ENCODE data around the gene ANP32A.

The ANP32A gene

GRCh38 chr15:68730976-68731897 is 89.5 kb downstream of the ANP32A start:
- no peaks in the 10 kb centered on the region for H3K9me3 ChIP-seq (ENCODE audit: control extremely low read depth in 1 of 5, control insufficient read depth in 4 of 5, insufficient read depth in 2 of 5, low read depth in 1 of 5, low read length in 4 of 5)
- DNase-seq, result no peak
- ChIA-PET CTCF (interaction anchor here (0.8 to 8.0 kb wide), 12 partner anchors 10 to 177 kb away, joined by 3 to 67 read pairs (median 5); no protein-coding TSS in a partner anchor), POLR2A (no interaction called here)
- no peak overlapping the region for H3K4me3 ChIP-seq (ENCODE audit: control insufficient read depth in 1 of 7, extremely low read depth in 1 of 7, insufficient read depth in 4 of 7, low read depth in 2 of 7, low read length in 6 of 7)
- H3K36me3 ChIP-seq (ENCODE audit: control insufficient read depth in 4 of 4, insufficient read depth in 4 of 4, low read length in 3 of 4), result no peaks in the 10 kb centered on the region
- H3K27me3 ChIP-seq (replicated peaks in 2 of 5; ENCODE audit: control insufficient read depth in 4 of 5, insufficient read depth in 5 of 5, low read length in 4 of 5), result no peaks in the 10 kb centered on the region
- H3K4me1 ChIP-seq (ENCODE audit: control extremely low read depth in 1 of 4, control insufficient read depth in 4 of 4, insufficient read depth in 4 of 4, low read length in 3 of 4), result peaks cover 8 to 30% (median 14%) of the 10 kb centered on the region in 4 experiments
- H3K27ac ChIP-seq (ENCODE audit: insufficient read depth in 1 of 2, low read depth in 1 of 2, low read length in 2 of 2, poor library complexity in 1 of 2, severe bottlenecking in 2 of 2), result no peak overlapping the region
- 81% methylated on average over 13 of the region's 15 CpGs for WGBS (ENCODE audit: insufficient coverage)

GRCh38 chr15:68730471-68730919 is 90.2 kb downstream of the ANP32A start:
- 65% methylated on average over 6 of the region's 6 CpGs for WGBS (ENCODE audit: insufficient coverage)
- Histone ChIP-seq H3K36me3 (ENCODE audit: control insufficient read depth in 4 of 4, insufficient read depth in 4 of 4, low read length in 3 of 4) (no peaks in the 10 kb centered on the region), H3K9me3 (ENCODE audit: control extremely low read depth in 1 of 5, control insufficient read depth in 4 of 5, insufficient read depth in 2 of 5, low read depth in 1 of 5, low read length in 4 of 5) (no peaks in the 10 kb centered on the region), H3K27me3 (replicated peaks in 2 of 5; ENCODE audit: control insufficient read depth in 4 of 5, insufficient read depth in 5 of 5, low read length in 4 of 5) (no peaks in the 10 kb centered on the region), H3K27ac (ENCODE audit: insufficient read depth in 1 of 2, low read depth in 1 of 2, low read length in 2 of 2, poor library complexity in 1 of 2, severe bottlenecking in 2 of 2) (no peak overlapping the region), H3K4me1 (ENCODE audit: control extremely low read depth in 1 of 4, control insufficient read depth in 4 of 4, insufficient read depth in 4 of 4, low read length in 3 of 4) (peaks cover 13 to 35% (median 18%) of the 10 kb centered on the region in 4 experiments), H3K4me3 (ENCODE audit: control insufficient read depth in 1 of 7, extremely low read depth in 1 of 7, insufficient read depth in 4 of 7, low read depth in 2 of 7, low read length in 6 of 7) (no peak overlapping the region)
- CTCF ChIA-PET, result interaction anchor here (0.8 to 8.0 kb wide), 9 partner anchors 9 to 194 kb away, joined by 3 to 67 read pairs (median 5); no protein-coding TSS in a partner anchor
- POLR2A ChIA-PET, result no interaction called here
- DNase-seq, result peak; percentile 65 to 82 (median 74)

GRCh38 chr15:68729789-68730411 is 90.8 kb downstream of the ANP32A start:
- Histone ChIP-seq H3K4me3 (ENCODE audit: control insufficient read depth in 1 of 7, extremely low read depth in 1 of 7, insufficient read depth in 4 of 7, low read depth in 2 of 7, low read length in 6 of 7) (no peak overlapping the region), H3K27me3 (replicated peaks in 2 of 5; ENCODE audit: control insufficient read depth in 4 of 5, insufficient read depth in 5 of 5, low read length in 4 of 5) (no peaks in the 10 kb centered on the region), H3K27ac (ENCODE audit: insufficient read depth in 1 of 2, low read depth in 1 of 2, low read length in 2 of 2, poor library complexity in 1 of 2, severe bottlenecking in 2 of 2) (no peak overlapping the region), H3K36me3 (ENCODE audit: control insufficient read depth in 4 of 4, insufficient read depth in 4 of 4, low read length in 3 of 4) (no peaks in the 10 kb centered on the region), H3K4me1 (ENCODE audit: control extremely low read depth in 1 of 4, control insufficient read depth in 4 of 4, insufficient read depth in 4 of 4, low read length in 3 of 4) (peaks cover 11 to 30% (median 17%) of the 10 kb centered on the region in 4 experiments), H3K9me3 (ENCODE audit: control extremely low read depth in 1 of 5, control insufficient read depth in 4 of 5, insufficient read depth in 2 of 5, low read depth in 1 of 5, low read length in 4 of 5) (no peaks in the 10 kb centered on the region)
- no peak for DNase-seq
- POLR2A ChIA-PET, result no interaction called here
- WGBS (ENCODE audit: insufficient coverage), result no CpG with 5 or more reads among the region's 8 CpGs
- CTCF ChIA-PET, result interaction anchor here (0.9 to 8.0 kb wide), 4 partner anchors 10 to 195 kb away, joined by 3 to 67 read pairs (median 3); no protein-coding TSS in a partner anchor
